Brain microvascular endothelial cell (primary cell): ENCODE results near the gene RHOA.

Experiments
- DNase-seq: peaks from one replicate; pipeline ENCODE4 v3.0.0-alpha.2; 2020
- H3K27ac ChIP-seq: fragments of 250-450 bp; sonication (Bioruptor Pico); 2 replicates; pipeline ENCODE4 v1.5.1; 2020; ENCODE audit warnings: mild to moderate bottlenecking, moderate library complexity
- H3K27me3 ChIP-seq: fragments of 250-450 bp; sonication (Bioruptor Pico); replicated peaks from 2 replicates; pipeline ENCODE4 v1.5.1; 2020; ENCODE audit warnings: mild to moderate bottlenecking
- H3K36me3 ChIP-seq: fragments of 250-450 bp; sonication (Bioruptor Pico); replicated peaks from 2 replicates; pipeline ENCODE4 v1.5.1; 2020; ENCODE audit warnings: mild to moderate bottlenecking
- H3K4me3 ChIP-seq: 2 replicates; pipeline ENCODE4 v1.5.1; 2011; ENCODE audit warnings: low read depth, mild to moderate bottlenecking, control low read depth, low read length, moderate library complexity
- CTCF ChIP-seq: IDR thresholded peaks from 2 replicates; pipeline ENCODE4 v1.5.1; 2011; ENCODE audit warnings: low read depth, mild to moderate bottlenecking, moderate library complexity, low read length, control low read depth, inconsistent platforms; ENCODE audit errors: missing control alignments
- in situ Hi-C: cut with HindIII; loops from 2 replicates; pipeline ENCODE4 v1.10.0; 2017; ENCODE audit warnings: low sequenced_read_pairs, low pct_ligation_motif_present

Gene RHOA

DNA sequence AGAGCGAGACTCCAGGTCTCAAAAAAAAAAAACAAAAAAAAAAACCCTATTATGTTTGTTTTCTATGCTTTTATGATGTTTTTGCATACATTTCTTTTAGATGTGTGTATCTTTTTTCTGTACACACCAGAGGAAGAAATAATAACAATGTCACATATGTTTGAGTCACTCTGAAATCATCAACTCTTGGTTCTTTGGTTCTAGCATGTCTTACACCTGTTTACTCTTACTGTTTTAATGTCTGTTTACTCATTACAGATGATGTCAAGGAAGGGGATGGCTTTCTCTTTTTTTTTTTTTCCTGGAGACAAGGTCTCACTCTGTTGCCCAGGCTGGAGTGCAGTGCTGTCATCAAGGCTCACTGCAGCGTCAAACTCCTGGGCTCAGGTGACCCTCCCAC is 24.1 kb downstream of the RHOA start:
- Histone ChIP-seq H3K27ac (no peak overlapping the region), H3K27me3 (no peaks in the 10 kb centered on the region), H3K4me3 (no peak overlapping the region), H3K36me3 (no peaks in the 10 kb centered on the region)
- no peak for TF ChIP-seq CTCF
- in situ Hi-C loops: no loop called here
- no peak for DNase-seq

GRCh38 chr3:49386056-49386756 is 25.6 kb downstream of the RHOA start:
- in situ Hi-C loops: no loop called here
- no peak for DNase-seq
- H3K4me3 ChIP-seq: no peak overlapping the region
- no peak overlapping the region for H3K27ac ChIP-seq
- TF ChIP-seq CTCF: no peak
- H3K27me3 ChIP-seq: no peaks in the 10 kb centered on the region
- no peaks in the 10 kb centered on the region for H3K36me3 ChIP-seq

DNA sequence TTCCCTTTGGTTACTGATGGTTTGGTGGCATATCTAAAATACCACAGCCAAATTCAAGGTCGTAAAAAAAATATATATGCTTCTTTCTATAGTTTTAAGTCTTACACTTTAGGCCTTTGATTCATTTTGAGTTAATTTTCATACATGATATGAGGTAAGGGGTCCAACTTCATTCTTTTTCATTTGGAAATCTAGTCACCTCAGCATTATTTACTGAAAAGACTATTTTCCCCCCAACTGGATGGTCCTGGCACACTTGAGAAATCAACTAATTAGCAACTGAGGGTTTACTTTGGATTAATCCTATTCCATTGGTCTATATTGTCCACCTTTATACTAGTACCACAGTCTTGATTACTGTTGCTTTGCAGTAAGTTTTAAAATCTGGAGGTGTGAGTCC is 26.2 kb downstream of the RHOA start:
- H3K4me3 ChIP-seq: no peak overlapping the region
- no peaks in the 10 kb centered on the region for H3K36me3 ChIP-seq
- no peak overlapping the region for H3K27ac ChIP-seq
- no peak for TF ChIP-seq CTCF
- in situ Hi-C loops: no loop called here
- no peaks in the 10 kb centered on the region for H3K27me3 ChIP-seq
- no peak for DNase-seq

- no peaks in the 10 kb centered on the region for H3K27me3 ChIP-seq
- H3K36me3 ChIP-seq: no peaks in the 10 kb centered on the region
- in situ Hi-C loops: no loop called here
- H3K4me3 ChIP-seq: no peak overlapping the region
- TF ChIP-seq CTCF: no peak
- H3K27ac ChIP-seq: no peak overlapping the region
- DNase-seq: no peak
These were observed 28.4 kb downstream of the RHOA start for GRCh38 chr3:49383387-49383786.

DNA sequence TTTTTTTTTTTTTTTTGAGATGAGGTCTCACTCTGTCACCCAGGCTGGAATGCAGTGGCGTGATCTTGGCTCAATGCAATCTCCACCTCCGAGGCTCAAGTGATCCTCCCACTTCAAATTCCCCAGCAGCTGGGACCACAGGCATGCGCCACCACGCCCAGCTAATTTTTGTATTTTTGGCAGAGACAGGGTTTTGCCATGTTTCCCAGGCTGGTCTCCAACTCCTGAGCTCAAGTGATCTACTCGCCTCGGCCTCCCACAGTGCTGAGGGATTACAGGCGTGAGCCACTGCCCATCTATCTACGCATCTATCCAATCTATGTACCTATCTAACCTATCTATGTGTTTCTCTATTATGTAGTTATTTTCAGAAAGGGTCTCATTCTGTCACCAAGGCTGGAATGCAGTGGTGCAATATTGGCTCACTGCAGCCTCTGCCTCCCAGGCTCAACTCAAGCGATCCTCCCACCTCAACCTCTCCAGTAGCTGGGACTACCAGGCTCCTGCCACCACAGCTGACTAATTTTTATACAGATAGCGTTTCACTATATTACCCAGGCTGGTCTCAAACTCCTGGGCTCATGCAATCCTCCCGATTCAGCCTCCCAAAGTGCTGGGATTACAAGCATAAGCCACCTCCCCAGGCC is 33.4 kb downstream of the RHOA start:
- Histone ChIP-seq H3K27ac (peak overlapping the region; percentile 90), H3K36me3 (peaks cover 13% of the 10 kb centered on the region), H3K4me3 (no peak overlapping the region), H3K27me3 (no peaks in the 10 kb centered on the region)
- peak; percentile 93 for DNase-seq
- TF ChIP-seq CTCF: no peak
- in situ Hi-C loops: no loop called here

- H3K27me3 ChIP-seq: no peaks in the 10 kb centered on the region
- peak; percentile 71 for DNase-seq
- no peak overlapping the region for H3K4me3 ChIP-seq
- peaks cover 21% of the 10 kb centered on the region for H3K36me3 ChIP-seq
- in situ Hi-C loops: no loop called here
- peak overlapping the region; percentile 88 for H3K27ac ChIP-seq
- TF ChIP-seq CTCF: no peak
These were observed 34.3 kb downstream of the RHOA start for GRCh38 chr3:49377483-49377882.
